G401.6 (cell line): ENCODE data around the gene BCL3.
"Not testable (repeated sequence)": the region's sequence is repeated elsewhere in the genome, so short reads cannot be mapped to it uniquely, and the experiment has no call there.

Experiments used
- FAIRE-seq: peaks from 2 replicates; lab custom pipeline; 2012; peaks lifted over from hg19 to GRCh38; lab: Jason Lieb, UNC

Gene BCL3

DNA sequence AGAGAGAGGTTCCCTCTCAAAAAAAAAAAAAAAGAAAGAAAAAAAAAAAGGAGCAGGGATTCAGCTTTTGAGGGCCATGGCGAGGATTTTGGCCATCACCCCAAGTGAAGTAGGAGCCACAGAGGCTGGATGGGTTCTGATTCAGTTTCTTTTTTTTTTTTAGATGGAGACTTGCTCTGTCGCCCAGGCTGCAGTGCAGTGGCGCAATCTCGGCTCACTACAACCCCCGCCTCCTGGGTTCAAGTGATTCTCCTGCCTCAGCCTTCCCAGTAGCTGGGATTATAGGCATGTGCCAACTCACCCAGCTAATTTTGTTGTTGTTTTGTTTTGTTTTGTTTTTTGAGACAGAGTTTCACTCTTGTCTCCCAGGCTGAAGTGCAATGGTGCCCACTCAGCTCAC is 27.1 kb upstream of the BCL3 start:
- not testable (repeated sequence) for FAIRE-seq

- no peak for FAIRE-seq
Observed at GRCh38 chr19:44722131-44723121, 26.1 kb upstream of the BCL3 start.

GRCh38 chr19:44723299-44723951 is 25.1 kb upstream of the BCL3 start:
- no peak for FAIRE-seq

DNA sequence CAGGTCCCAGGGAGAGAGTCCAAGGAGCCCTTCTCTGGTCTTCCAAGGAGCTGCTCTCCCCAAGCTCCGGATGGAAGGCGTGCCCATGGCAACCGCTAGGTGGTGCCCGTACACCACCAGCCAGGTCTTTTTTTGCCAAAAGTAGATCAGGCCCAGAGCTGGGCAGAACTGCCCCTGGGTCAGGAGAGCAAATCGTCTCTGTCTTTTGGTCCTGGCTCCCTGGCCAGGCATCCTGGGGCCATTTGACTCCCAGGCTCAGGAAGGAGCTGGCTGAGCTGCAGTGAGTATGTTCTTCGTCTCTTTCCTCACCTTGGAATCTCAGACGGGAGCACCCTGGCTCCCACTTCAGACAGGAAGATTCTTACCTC is 24.6 kb upstream of the BCL3 start:
- FAIRE-seq, result peak; percentile 44

DNA sequence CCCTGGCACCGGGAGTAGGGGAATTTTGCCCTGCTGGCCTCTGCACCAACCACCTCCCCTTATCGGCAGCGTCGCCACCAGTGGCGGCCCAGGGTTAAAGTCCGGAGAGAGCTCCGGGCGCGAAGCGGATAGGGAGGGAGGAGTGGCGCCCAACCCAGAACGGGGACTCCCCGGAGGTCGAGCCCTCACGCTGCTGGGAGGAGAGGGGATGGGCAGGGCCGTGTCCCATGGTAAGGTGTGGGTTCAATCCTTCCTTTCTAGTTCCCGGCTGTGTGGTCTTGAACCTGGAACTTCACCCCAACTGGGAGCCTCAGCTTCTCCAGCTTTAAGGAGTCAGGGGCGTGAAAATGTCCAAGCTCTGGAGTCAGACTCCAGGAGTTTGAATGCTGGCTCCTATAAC is 23.3 kb upstream of the BCL3 start:
- FAIRE-seq, result no peak

GRCh38 chr19:44725684-44726083 is 22.8 kb upstream of the BCL3 start:
- no peak for FAIRE-seq

DNA sequence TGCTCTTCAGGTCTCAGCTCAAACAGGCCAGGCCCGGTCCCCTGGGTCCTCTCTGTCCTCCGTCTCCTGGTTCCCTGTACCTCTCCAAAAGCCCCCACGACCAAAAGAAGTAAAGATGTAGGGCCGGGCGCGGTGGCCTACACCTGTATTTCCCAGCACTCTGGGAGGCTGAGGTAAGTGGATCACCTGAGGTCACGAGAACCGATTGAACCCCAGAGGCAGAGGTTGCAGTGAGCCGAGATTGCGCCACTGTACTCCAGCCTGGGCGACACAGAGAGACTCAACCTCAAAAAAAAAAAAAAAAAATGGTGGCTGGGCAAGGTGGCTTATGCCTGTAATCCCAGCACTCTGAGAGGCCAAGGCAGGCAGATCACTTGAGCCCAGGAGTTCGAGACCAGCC is 22.0 kb upstream of the BCL3 start:
- FAIRE-seq, result no peak

- FAIRE-seq, result no peak
Observed at GRCh38 chr19:44728178-44728577, 20.3 kb upstream of the BCL3 start.

- FAIRE-seq, result no peak
Observed at GRCh38 chr19:44729516-44730033, 18.9 kb upstream of the BCL3 start.

GRCh38 chr19:44731081-44731480 is 17.4 kb upstream of the BCL3 start:
- no peak for FAIRE-seq

DNA sequence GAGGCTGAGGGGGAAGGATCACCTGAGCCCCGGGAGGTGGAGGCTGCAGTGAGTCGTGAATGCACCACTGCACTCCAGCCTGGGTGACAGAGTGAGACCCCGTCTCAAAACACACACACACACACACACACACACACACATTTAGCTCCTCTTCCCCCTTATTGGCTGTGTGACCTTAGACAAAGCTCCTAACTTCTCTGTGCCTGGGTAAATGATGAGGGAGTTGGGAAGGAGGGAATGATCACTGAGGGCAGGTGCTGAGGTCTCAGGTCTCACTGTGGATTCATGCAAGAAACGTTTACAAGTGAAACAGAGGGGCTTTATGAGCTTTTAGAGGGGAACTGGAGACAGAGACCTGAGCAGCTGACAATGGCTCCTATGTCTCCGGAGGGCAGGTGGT is 16.9 kb upstream of the BCL3 start:
- no peak for FAIRE-seq

GRCh38 chr19:44732235-44733014 is 16.1 kb upstream of the BCL3 start:
- FAIRE-seq, result no peak

- FAIRE-seq, result no peak
Observed at GRCh38 chr19:44734357-44734756, 14.2 kb upstream of the BCL3 start.

DNA sequence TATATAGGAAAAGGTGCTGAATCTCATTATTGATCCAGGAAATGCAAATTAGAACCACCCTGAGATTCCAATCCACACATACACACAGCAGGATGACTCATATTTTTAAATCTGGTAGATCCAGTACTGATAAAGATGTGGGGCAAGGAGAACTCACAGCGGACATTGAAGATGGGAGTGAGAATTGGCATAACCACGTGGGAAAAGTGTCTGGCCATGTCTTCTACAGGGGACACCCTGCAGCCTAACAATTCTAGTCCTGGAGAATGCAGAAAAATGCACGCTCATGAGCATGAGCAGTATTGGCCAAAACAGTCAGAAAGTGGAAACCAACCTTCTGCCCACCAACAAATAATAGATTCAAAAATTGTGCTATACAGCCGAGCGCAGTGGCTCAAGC is 13.5 kb upstream of the BCL3 start:
- FAIRE-seq, result no peak

GRCh38 chr19:44737238-44738071 is 11.1 kb upstream of the BCL3 start:
- peak; percentile 52 for FAIRE-seq

- FAIRE-seq, result no peak
Observed at GRCh38 chr19:44738136-44738535, 10.4 kb upstream of the BCL3 start.

DNA sequence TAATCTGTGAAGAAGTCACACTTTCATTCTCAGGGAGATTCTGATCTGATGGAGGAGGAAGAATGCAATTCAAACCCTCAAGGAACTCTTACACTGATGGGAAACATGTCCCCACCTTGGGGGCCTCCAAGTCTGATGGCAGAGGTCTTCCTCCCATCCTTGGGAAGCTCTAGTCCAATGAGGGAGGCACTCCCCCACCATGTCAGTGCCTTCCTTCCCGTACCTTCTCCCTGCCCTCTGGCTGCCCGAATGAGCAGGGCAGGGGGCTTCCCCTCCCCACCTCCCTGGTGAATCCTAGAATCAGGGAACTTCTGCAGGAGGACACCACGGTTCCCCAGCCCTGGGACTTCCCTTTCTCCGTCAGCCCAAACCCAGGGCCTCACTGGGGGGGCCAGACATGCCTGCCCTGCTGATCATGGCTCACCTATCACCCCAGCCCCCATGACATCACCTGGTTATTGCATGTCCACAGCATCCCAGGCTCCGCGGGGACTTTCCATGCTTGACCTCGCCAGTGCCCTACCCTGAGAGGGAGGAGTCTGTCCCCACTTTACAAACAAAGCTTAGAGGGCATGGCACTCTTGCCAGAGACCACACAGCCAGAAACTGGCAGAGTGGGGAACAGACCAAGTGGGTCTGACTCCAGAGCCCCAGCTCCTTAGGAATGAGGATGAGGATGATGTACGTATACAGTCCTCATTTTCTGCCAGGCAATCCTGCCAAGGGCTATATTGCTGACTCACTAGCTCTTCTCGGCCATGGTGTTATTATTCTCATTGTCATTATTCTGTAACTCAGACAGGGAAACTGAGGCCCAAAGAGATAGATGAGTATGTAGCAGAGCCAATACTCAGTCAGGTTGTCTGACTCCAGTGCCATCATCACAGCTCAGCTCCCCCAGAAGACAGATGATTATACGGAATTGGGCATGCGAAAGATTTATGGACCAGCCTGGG is 9.6 kb upstream of the BCL3 start:
- FAIRE-seq, result no peak

DNA sequence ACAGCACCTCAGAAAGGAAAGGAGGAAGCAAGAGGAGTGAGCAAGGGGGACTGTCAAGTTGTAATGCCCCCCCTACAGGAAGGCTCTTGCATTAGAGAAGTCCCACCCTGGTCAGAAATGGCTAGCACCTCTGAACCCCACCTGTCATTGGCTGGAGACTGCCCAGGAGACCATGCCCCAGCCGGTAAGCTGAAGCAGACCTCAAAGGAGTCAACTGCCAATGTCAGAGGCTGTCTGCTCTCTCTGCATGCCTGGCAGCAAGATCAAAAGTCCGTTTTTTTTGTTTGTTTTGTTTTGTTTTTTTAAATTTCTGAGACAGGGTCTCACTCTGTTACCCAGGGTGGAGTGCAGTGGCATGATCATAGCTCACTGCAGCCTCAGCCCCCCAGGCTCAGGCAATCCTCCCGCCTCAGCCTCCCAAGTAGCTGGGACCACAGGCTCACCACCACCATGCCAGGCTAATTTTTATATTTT is 8.1 kb upstream of the BCL3 start:
- FAIRE-seq, result no peak

DNA sequence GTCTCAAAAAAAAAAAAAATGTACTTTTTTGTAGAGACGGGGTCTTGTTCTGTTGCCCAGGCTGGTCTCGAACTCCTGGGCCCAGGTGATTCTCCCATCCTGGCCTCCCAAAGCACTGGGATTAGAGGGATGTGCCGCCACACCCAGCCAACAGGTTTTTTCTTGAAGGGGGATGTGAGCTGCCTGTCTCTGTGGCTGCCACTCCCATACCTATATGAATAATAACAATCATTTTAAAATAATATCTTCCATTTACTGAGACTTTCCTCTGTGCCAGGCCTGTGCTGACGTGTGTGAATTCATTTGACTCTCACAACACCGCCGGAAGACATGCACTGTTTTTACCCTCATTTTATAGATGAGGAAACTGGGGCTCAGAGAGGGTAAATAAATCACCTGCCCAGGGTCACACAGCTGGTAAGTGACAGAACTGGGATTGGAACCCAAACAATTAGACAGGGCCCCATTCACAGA is 7.2 kb upstream of the BCL3 start:
- FAIRE-seq, result no peak

DNA sequence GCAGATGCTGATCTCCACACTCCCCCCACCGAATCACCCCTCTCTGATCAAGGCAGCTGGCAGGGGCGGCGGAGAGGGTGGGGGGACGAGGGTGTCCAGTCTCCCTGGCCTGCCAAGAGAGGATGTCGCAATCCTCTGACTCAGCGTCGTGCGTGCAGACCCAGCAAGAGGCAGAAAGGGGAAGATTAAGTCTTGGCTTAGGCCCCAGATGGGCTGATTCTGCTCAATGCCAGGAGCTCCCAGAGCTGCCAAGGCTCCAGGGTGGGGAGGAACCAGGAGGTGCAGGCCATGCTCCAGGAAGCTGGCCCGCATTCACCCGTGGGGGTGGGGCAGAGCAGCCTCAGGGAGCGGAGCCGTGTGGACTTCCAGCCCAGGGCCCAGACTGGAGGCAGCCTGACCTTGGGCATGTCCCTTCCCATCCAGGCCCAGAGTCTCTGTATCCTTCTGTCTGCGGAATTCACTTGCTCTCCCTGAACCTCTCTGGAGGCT is 6.6 kb upstream of the BCL3 start:
- no peak for FAIRE-seq
